GM18873 (cell line): Measurements from ENCODE around the gene PLXDC2.
"Not testable (repeated sequence)": the region's sequence is repeated elsewhere in the genome, so short reads cannot be mapped to it uniquely, and the experiment has no call there.

ENCODE experiments used
- ATAC-seq: cut with Tn5 transposase; IDR thresholded peaks from one replicate; pipeline ENCODE4 v1.9.1; 2021; ENCODE audit warnings: mild to moderate bottlenecking, moderate library complexity, moderate number of reproducible peaks; ENCODE audit not compliant: unreplicated experiment, low FRiP score

PLXDC2 gene

GRCh38 chr10:19816411-19817230 lies at the start of gene PLXDC2:
Gene PLXDC2, plus strand, starts transcription at chr10:19816432.
- ATAC-seq = no peak

GRCh38 chr10:19767876-19768275 lies 48.4 kb upstream of the PLXDC2 start:
- no peak for ATAC-seq

GRCh38 chr10:19769826-19770225 lies 46.4 kb upstream of the PLXDC2 start:
- ATAC-seq = not testable (repeated sequence)

GRCh38 chr10:19772972-19773371 lies 43.3 kb upstream of the PLXDC2 start:
- ATAC-seq = no peak

- no peak for ATAC-seq
Observed at GRCh38 chr10:19775296-19775695, 40.9 kb upstream of the PLXDC2 start.

- ATAC-seq = no peak
Observed at GRCh38 chr10:19777806-19778205, 38.4 kb upstream of the PLXDC2 start.

GRCh38 chr10:19778996-19779395 lies 37.2 kb upstream of the PLXDC2 start:
- no peak for ATAC-seq

GRCh38 chr10:19782430-19783089 lies 33.7 kb upstream of the PLXDC2 start:
- ATAC-seq = no peak

- ATAC-seq = no peak
Observed at GRCh38 chr10:19783721-19784120, 32.5 kb upstream of the PLXDC2 start.

GRCh38 chr10:19785366-19785765 lies 30.9 kb upstream of the PLXDC2 start:
- ATAC-seq = no peak

- ATAC-seq = no peak
Observed at GRCh38 chr10:19788075-19788686, 28.1 kb upstream of the PLXDC2 start.

- ATAC-seq = no peak
Observed at GRCh38 chr10:19788902-19789301, 27.3 kb upstream of the PLXDC2 start.

GRCh38 chr10:19789607-19790006 lies 26.6 kb upstream of the PLXDC2 start:
- ATAC-seq = no peak

- no peak for ATAC-seq
Observed at GRCh38 chr10:19791032-19791431, 25.2 kb upstream of the PLXDC2 start.

- ATAC-seq = no peak
Observed at GRCh38 chr10:19795684-19796083, 20.5 kb upstream of the PLXDC2 start.

- ATAC-seq = no peak
Observed at GRCh38 chr10:19800161-19800560, 16.1 kb upstream of the PLXDC2 start.

- ATAC-seq = no peak
Observed at GRCh38 chr10:19801369-19801768, 14.9 kb upstream of the PLXDC2 start.

- no peak for ATAC-seq
Observed at GRCh38 chr10:19803676-19804075, 12.6 kb upstream of the PLXDC2 start.

- no peak for ATAC-seq
Observed at GRCh38 chr10:19809481-19809880, 6.8 kb upstream of the PLXDC2 start.

GRCh38 chr10:19811540-19811939 lies 4.7 kb upstream of the PLXDC2 start:
- no peak for ATAC-seq

- no peak for ATAC-seq
Observed at GRCh38 chr10:19812976-19813375, 3.3 kb upstream of the PLXDC2 start.
